ENCODE measurements around the gene EIF4E. TPM values are rescaled to one million over a fixed set of nuclear protein-coding genes. Genes with fewer than 3 reads are reported as not detected.

The EIF4E gene
- total RNA-seq, 1 donor from 2014 or later: 61.0 TPM

DNA sequence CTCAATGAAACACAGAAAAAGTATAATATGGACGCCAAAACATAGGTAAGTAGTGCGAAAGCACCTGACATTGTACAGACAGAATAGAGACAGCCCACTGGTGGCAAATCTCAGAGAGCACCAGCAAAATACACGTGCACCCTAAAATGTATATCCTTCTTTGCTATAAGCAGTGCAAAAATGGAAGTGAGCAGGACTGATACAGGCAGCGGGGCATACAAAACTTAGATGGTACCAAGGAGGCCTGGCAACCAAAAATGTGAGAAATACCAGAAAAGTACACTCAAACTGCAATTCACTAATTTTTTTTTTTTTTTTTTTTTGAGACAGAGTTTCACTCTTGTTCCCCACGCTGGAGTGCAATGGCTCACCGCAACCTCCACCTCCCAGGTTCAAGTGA lies 63.9 kb downstream of the EIF4E start:
- intact Hi-C loops (cut with DNase I): no loop called here
- no peak for TF ChIP-seq CTCF (IDR thresholded peaks at IDR 0.05)
- H3K9me3 ChIP-seq: no peaks in the 10 kb centered on the region

GRCh38 chr4:98864560-98864959 lies 64.4 kb downstream of the EIF4E start:
- DNase-seq (no peak), ATAC-seq (no peak)
- intact Hi-C loops (cut with DNase I): no loop called here
- Histone ChIP-seq H3K27me3 (ENCODE audit: low read depth) (no peaks in the 10 kb centered on the region), H3K4me3 (no peak overlapping the region), H3K4me1 (no peaks in the 10 kb centered on the region), H3K27ac (no peak overlapping the region), H3K9me3 (no peaks in the 10 kb centered on the region), H3K36me3 (no peaks in the 10 kb centered on the region)
- TF ChIP-seq CTCF (IDR thresholded peaks at IDR 0.05): no peak

More for the DNA sequence above, 63.9 kb downstream of the EIF4E start:
- Histone ChIP-seq H3K4me3 (no peak overlapping the region), H3K36me3 (no peaks in the 10 kb centered on the region), H3K27ac (no peak overlapping the region), H3K27me3 (ENCODE audit: low read depth) (no peaks in the 10 kb centered on the region), H3K4me1 (no peaks in the 10 kb centered on the region)
- DNase-seq (no peak), ATAC-seq (no peak)

GRCh38 chr4:98862371-98862770 lies 66.6 kb downstream of the EIF4E start:
- DNase-seq: no peak
- intact Hi-C loops (cut with DNase I): no loop called here
- no peak for ATAC-seq
- H3K4me3 ChIP-seq: no peak overlapping the region
- no peak for TF ChIP-seq CTCF (IDR thresholded peaks at IDR 0.05)
- H3K9me3 ChIP-seq: no peaks in the 10 kb centered on the region
- no peaks in the 10 kb centered on the region for H3K27me3 ChIP-seq (ENCODE audit: low read depth)
- no peaks in the 10 kb centered on the region for H3K4me1 ChIP-seq
- H3K27ac ChIP-seq: no peak overlapping the region
- H3K36me3 ChIP-seq: no peaks in the 10 kb centered on the region

- no peak overlapping the region for H3K27ac ChIP-seq
- H3K4me1 ChIP-seq: no peaks in the 10 kb centered on the region
- ATAC-seq (no peak), DNase-seq (no peak)
- no peaks in the 10 kb centered on the region for H3K36me3 ChIP-seq
- H3K4me3 ChIP-seq: no peak overlapping the region
- intact Hi-C loops (cut with DNase I): no loop called here
- H3K27me3 ChIP-seq (ENCODE audit: low read depth): no peaks in the 10 kb centered on the region
- H3K9me3 ChIP-seq: no peaks in the 10 kb centered on the region
- TF ChIP-seq CTCF (IDR thresholded peaks at IDR 0.05): no peak
Observed at GRCh38 chr4:98861100-98861884, 67.6 kb downstream of the EIF4E start.

DNA sequence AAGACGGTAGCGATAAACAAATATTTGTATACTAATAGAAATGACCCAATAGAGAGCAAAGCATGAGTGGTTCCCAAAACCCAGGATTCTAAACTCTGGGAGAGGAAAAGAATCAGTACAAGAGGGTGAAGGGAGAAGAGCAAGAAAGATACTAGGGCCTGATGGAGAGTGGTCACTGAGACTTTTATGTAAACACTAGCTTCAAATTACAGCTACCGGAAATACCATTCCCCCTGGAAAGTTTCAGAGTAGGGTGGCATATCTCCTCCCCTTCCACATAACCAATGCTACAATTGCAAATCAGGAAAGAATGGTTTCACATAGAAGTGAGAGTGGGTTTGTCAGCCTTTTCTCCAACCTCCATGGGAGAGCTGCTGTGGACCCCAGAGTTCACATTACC lies 77.1 kb downstream of the EIF4E start:
- intact Hi-C loops (cut with DNase I): no loop called here
- ATAC-seq (no peak), DNase-seq (no peak)
- Histone ChIP-seq H3K27me3 (ENCODE audit: low read depth) (peaks cover 11% of the 10 kb centered on the region), H3K9me3 (no peaks in the 10 kb centered on the region), H3K4me1 (no peaks in the 10 kb centered on the region), H3K27ac (no peak overlapping the region), H3K36me3 (no peaks in the 10 kb centered on the region), H3K4me3 (no peak overlapping the region)
- no peak for TF ChIP-seq CTCF (IDR thresholded peaks at IDR 0.05)
